HEK293T (cell line): Measurements from ENCODE around the gene PML.

Experiments
- ARNT ChIP-seq: fragments of 450-650 bp; IDR thresholded peaks from 2 replicates; pipeline ENCODE4 v1.6.1; 2017; ENCODE audit warnings: mild to moderate bottlenecking
- FOXA1 ChIP-seq: fragments of 450-650 bp; IDR thresholded peaks from 2 replicates; pipeline ENCODE4 v1.6.1; 2016; ENCODE audit warnings: mild to moderate bottlenecking
- FOXK2 ChIP-seq: fragments of 450-650 bp; IDR thresholded peaks from 2 replicates; pipeline ENCODE4 v1.6.1; 2016; ENCODE audit warnings: mild to moderate bottlenecking
- HDGF ChIP-seq: fragments of 450-650 bp; IDR thresholded peaks from 2 replicates; pipeline ENCODE4 v1.6.1; 2017; ENCODE audit warnings: antibody characterized with exemption, borderline replicate concordance
- SP1 ChIP-seq: fragments of 450-650 bp; IDR thresholded peaks from 2 replicates; pipeline ENCODE4 v1.6.1; 2017
- SUZ12 ChIP-seq: fragments of 450-650 bp; IDR thresholded peaks from 2 replicates; pipeline ENCODE4 v1.6.1; 2016; ENCODE audit warnings: mild to moderate bottlenecking
- TARDBP ChIP-seq: fragments of 450-650 bp; IDR thresholded peaks from 2 replicates; pipeline ENCODE4 v1.6.1; 2016
- ZNF384 ChIP-seq: fragments of 450-650 bp; IDR thresholded peaks from 2 replicates; pipeline ENCODE4 v1.6.1; 2016

GRCh38 chr15:73990250-73991005 lies 4.1 kb upstream of the PML start:
- TF ChIP-seq FOXA1 = no peak
- no peak for TF ChIP-seq TARDBP
- no peak for TF ChIP-seq FOXK2
- TF ChIP-seq HDGF = no peak
- TF ChIP-seq SP1 = no peak
- no peak for TF ChIP-seq ZNF384
- TF ChIP-seq SUZ12 = no peak
- TF ChIP-seq ARNT = no peak
